WTC11 (cell line): ENCODE measurements around the gene OLFM1. TPM values are rescaled to one million over a fixed set of nuclear protein-coding genes. Genes with fewer than 3 reads are reported as not detected.

Source experiments
- AFF4 ChIP-seq: sonication (generic); formaldehyde crosslinking; IDR thresholded peaks from 2 replicates; pipeline ENCODE4 v1.8.1; 2023; ENCODE audit warnings: mild to moderate bottlenecking, missing genetic modification reagents, borderline replicate concordance
- ARID4B ChIP-seq: sonication (generic); formaldehyde crosslinking; IDR thresholded peaks from 2 replicates; pipeline ENCODE4 v1.8.0; 2023; ENCODE audit warnings: missing genetic modification reagents, mild to moderate bottlenecking, borderline replicate concordance
- CDX4 ChIP-seq: fragments of 250-450 bp; sonication (Bioruptor Pico); IDR thresholded peaks from 2 replicates; pipeline ENCODE4 v1.9.0; 2021; ENCODE audit warnings: moderate library complexity, mild to moderate bottlenecking, inconsistent platforms, borderline replicate concordance
- E2F4 ChIP-seq: sonication (generic); formaldehyde crosslinking; IDR thresholded peaks from 2 replicates; pipeline ENCODE4 v1.8.1; 2022; ENCODE audit warnings: low read depth, mild to moderate bottlenecking, moderate library complexity, missing genetic modification reagents, borderline replicate concordance
- ERG ChIP-seq: fragments of 250-450 bp; sonication (Bioruptor Pico); IDR thresholded peaks from 2 replicates; pipeline ENCODE4 v1.8.0; 2021; ENCODE audit warnings: mild to moderate bottlenecking
- FOXP4 ChIP-seq: sonication (generic); formaldehyde crosslinking; IDR thresholded peaks from 2 replicates; pipeline ENCODE4 v1.8.0; 2022; ENCODE audit warnings: mild to moderate bottlenecking, missing genetic modification reagents
- NFATC4 ChIP-seq: fragments of 250-450 bp; sonication (Bioruptor Pico); IDR thresholded peaks from 2 replicates; pipeline ENCODE4 v1.9.0; 2021; ENCODE audit warnings: mild to moderate bottlenecking
- PREB ChIP-seq: sonication (generic); formaldehyde crosslinking; IDR thresholded peaks from 2 replicates; pipeline ENCODE4 v1.8.1; 2022; ENCODE audit warnings: mild to moderate bottlenecking, missing genetic modification reagents, moderate library complexity, borderline replicate concordance
- TP53 ChIP-seq: sonication (generic); formaldehyde crosslinking; IDR thresholded peaks from 2 replicates; pipeline ENCODE4 v1.8.1; 2023; ENCODE audit warnings: mild to moderate bottlenecking, missing genetic modification reagents
- ZNF219 ChIP-seq: sonication (generic); formaldehyde crosslinking; IDR thresholded peaks from 2 replicates; pipeline ENCODE4 v1.8.0; 2023; ENCODE audit warnings: missing genetic modification reagents, mild to moderate bottlenecking, borderline replicate concordance
- total RNA-seq: library from RNA; stranded (reverse); gene quantifications from 3 replicates; pipeline ENCODE4 v1.2.3, GENCODE V29; 2021

The OLFM1 gene
- total RNA-seq, 1 experiment from 2014 or later = 37.6 TPM

GRCh38 chr9:135100241-135100681, 12.8 kb downstream of the OLFM1 start (continued):
- no peak for TF ChIP-seq E2F4 (CRISPR knock-in tag)
- no peak for TF ChIP-seq TP53 (CRISPR knock-in tag)
- no peak for TF ChIP-seq AFF4 (CRISPR knock-in tag)
- TF ChIP-seq FOXP4 (CRISPR knock-in tag) = no peak
- TF ChIP-seq PREB (CRISPR knock-in tag) = no peak
- TF ChIP-seq ERG (CRISPR knock-in tag) = no peak
- no peak for TF ChIP-seq ARID4B (CRISPR knock-in tag)
- TF ChIP-seq NFATC4 (CRISPR knock-in tag) = no peak
- TF ChIP-seq ZNF219 (CRISPR knock-in tag) = no peak
- no peak for TF ChIP-seq CDX4 (CRISPR knock-in tag)
- TF ChIP-seq, all 79 proteins: peak for 0
